K562 (cell line): ENCODE results near the gene ARID3B. TPM values are rescaled to one million over a fixed set of nuclear protein-coding genes. Genes with fewer than 3 reads are reported as not detected.

Experiments
- CBFB ChIP-seq: sonication (generic); formaldehyde crosslinking; IDR thresholded peaks from 2 replicates; pipeline ENCODE4 v1.4.0; 2020; ENCODE audit warnings: mild to moderate bottlenecking, missing genetic modification reagents
- MED1 ChIP-seq: sonication (generic); formaldehyde crosslinking; IDR thresholded peaks from 2 replicates; pipeline ENCODE4 v1.8.1; 2023; ENCODE audit warnings: missing genetic modification reagents, borderline replicate concordance
- RBFOX2 ChIP-seq: fragments of 200-400 bp; formaldehyde crosslinking; IDR thresholded peaks from 2 replicates; pipeline ENCODE4 v1.6.1; 2017; ENCODE audit warnings: low read depth, mild to moderate bottlenecking, low read length, moderate library complexity
- SOX6 ChIP-seq: fragments of 450-650 bp; IDR thresholded peaks from 2 replicates; pipeline ENCODE4 v1.6.1; 2014; ENCODE audit warnings: mild to moderate bottlenecking
- TGIF2 ChIP-seq: sonication (generic); formaldehyde crosslinking; IDR thresholded peaks from 2 replicates; pipeline ENCODE4 v1.8.1; 2022; ENCODE audit warnings: mild to moderate bottlenecking, missing genetic modification reagents, moderate library complexity
- ZNF134 ChIP-seq: fragments of 250-450 bp; sonication (Bioruptor Pico); conservative IDR thresholded peaks from 2 replicates; pipeline ENCODE4 v1.4.0; 2020
- ZNF589 ChIP-seq: fragments of 200-800 bp; sonication (Bioruptor generic); IDR thresholded peaks from 2 replicates; pipeline ENCODE4 v1.6.1; 2016; ENCODE audit warnings: low read depth, missing genetic modification characterization, missing compliant biosample characterization
- ZNF668 ChIP-seq: fragments of 250-450 bp; sonication (Bioruptor Pico); IDR thresholded peaks from 2 replicates; pipeline ENCODE4 v1.8.0; 2022; ENCODE audit warnings: mild to moderate bottlenecking, inconsistent platforms
- polyA plus RNA-seq, 8 experiments: library from polyadenylated mRNA; depleted of rRNA in 4 of 8; stranded (reverse) in 5 of 8; unstranded in 3 of 8; fragments of >200 nt; fragmentation: Nextera tagmentation in 2 of 8; fragmentation: Illumina TruSeq in 1 of 8; extraction: Ambion mirVana in 2 of 8; extraction: Trizol in 1 of 8; gene quantifications; 2 replicates each; pipeline versions ENCODE4 v1.2.1 to v1.2.3, GENCODE V29; 2011 to 2014; ENCODE audit warnings: inconsistent platforms in 1 of 8, missing spikeins in 1 of 8
- total RNA-seq, 7 experiments: library from RNA; depleted of rRNA in 6 of 7; stranded (reverse); fragments of >200 nt in 6 of 7; fragmentation: Illumina TruSeq in 2 of 7; extraction: Trizol in 2 of 7; gene quantifications; 2 replicates each; pipeline versions ENCODE4 v1.2.1 to v1.2.3, GENCODE V29; 2011 to 2021; ENCODE audit warnings: low replicate concordance in 1 of 7
- TF ChIP-seq, protein P1 (sequence below): fragments of 450-650 bp; formaldehyde crosslinking; IDR thresholded peaks from 2 replicates; pipeline ENCODE4 v1.4.0; 2020; ENCODE audit warnings: mild to moderate bottlenecking, moderate library complexity
- TF ChIP-seq, protein P2 (sequence below): sonication (generic); formaldehyde crosslinking; IDR thresholded peaks from 2 replicates; pipeline ENCODE4 v1.8.1; 2023; ENCODE audit warnings: missing genetic modification reagents, mild to moderate bottlenecking, borderline replicate concordance
- TF ChIP-seq, protein P3 (sequence below): fragments of 450-650 bp; IDR thresholded peaks from 2 replicates; pipeline ENCODE4 v1.6.1; 2017; ENCODE audit warnings: mild to moderate bottlenecking, moderate library complexity
- TF ChIP-seq, protein P4 (sequence below): fragments of 250-450 bp; sonication (Bioruptor Pico); IDR thresholded peaks from 2 replicates; pipeline ENCODE4 v1.4.0; 2020
- TF ChIP-seq, protein P5 (sequence below): fragments of 450-650 bp; IDR thresholded peaks from 2 replicates; pipeline ENCODE4 v1.6.1; 2017; ENCODE audit warnings: antibody characterized with exemption, mild to moderate bottlenecking

ARID3B gene
- total and polyA plus RNA-seq, 9 of the 15 experiments (the other 6 are each of a cell fraction or from before 2014, with no cell fraction given): 0.32 to 15.1 (median 7.1) TPM

DNA sequence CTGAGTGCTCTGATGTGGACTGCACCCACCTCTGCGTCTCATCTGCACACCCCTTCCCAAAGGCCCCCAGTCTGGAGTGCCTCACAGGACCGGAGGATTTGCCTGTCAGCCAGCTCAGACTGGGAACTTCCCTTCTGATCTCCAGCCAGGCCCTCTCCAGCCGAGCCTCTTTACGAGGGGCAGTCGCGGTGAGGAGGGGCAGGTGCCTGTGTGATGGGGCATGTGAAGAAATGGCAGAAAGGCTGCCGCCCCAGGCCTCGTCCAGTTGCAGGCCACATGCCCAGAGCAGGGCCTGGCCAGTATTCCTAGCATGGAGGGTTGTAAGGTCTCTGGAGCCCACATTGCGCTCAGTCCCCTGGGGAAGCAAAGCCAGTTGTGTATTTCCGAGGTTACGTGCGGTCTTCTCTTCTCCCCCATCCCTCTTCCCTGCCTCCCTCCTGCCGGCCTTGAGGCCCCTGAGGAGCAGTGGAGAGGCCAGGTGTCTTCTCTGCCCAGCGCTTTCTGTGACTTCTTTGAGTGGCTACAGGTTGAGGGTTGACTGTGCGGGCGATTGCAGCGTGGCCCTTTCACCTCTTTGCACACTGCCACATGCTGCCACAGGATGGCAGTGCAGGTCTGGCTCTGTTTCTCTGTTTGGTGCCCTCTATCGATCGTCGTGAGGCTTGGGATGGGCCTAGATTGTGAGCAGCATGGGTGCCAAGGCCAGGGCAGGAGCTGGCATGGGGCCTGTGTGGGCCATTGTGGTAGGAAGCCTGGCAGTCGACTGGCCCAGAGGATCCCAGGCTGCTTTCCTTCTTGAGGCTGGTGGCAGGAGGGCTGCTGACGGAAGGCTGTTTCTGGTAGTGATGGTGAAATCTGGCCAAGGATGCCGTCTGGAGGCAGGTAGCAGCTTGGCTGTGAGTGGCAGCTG lies 79.9 kb downstream of the ARID3B start (continued):
- TF ChIP-seq ZNF668 (CRISPR knock-in tag) (no peak), RBFOX2 (peak; percentile 50), ZNF589 (CRISPR knock-in tag) (no peak), TGIF2 (no peak), CBFB (CRISPR knock-in tag) (0 out of 2 replicates have a peak, but pooled peaks have one; percentile 66), MED1 (CRISPR knock-in tag) (no peak), ZNF134 (CRISPR knock-in tag) (no peak), SOX6 (no peak)
- TF ChIP-seq, protein P1, sequence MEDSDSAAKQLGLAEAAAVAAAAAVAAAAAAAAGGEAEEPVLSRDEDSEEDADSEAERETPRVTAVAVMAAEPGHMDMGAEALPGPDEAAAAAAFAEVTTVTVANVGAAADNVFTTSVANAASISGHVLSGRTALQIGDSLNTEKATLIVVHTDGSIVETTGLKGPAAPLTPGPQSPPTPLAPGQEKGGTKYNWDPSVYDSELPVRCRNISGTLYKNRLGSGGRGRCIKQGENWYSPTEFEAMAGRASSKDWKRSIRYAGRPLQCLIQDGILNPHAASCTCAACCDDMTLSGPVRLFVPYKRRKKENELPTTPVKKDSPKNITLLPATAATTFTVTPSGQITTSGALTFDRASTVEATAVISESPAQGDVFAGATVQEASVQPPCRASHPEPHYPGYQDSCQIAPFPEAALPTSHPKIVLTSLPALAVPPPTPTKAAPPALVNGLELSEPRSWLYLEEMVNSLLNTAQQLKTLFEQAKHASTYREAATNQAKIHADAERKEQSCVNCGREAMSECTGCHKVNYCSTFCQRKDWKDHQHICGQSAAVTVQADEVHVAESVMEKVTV: no peak
- TF ChIP-seq, protein P2, sequence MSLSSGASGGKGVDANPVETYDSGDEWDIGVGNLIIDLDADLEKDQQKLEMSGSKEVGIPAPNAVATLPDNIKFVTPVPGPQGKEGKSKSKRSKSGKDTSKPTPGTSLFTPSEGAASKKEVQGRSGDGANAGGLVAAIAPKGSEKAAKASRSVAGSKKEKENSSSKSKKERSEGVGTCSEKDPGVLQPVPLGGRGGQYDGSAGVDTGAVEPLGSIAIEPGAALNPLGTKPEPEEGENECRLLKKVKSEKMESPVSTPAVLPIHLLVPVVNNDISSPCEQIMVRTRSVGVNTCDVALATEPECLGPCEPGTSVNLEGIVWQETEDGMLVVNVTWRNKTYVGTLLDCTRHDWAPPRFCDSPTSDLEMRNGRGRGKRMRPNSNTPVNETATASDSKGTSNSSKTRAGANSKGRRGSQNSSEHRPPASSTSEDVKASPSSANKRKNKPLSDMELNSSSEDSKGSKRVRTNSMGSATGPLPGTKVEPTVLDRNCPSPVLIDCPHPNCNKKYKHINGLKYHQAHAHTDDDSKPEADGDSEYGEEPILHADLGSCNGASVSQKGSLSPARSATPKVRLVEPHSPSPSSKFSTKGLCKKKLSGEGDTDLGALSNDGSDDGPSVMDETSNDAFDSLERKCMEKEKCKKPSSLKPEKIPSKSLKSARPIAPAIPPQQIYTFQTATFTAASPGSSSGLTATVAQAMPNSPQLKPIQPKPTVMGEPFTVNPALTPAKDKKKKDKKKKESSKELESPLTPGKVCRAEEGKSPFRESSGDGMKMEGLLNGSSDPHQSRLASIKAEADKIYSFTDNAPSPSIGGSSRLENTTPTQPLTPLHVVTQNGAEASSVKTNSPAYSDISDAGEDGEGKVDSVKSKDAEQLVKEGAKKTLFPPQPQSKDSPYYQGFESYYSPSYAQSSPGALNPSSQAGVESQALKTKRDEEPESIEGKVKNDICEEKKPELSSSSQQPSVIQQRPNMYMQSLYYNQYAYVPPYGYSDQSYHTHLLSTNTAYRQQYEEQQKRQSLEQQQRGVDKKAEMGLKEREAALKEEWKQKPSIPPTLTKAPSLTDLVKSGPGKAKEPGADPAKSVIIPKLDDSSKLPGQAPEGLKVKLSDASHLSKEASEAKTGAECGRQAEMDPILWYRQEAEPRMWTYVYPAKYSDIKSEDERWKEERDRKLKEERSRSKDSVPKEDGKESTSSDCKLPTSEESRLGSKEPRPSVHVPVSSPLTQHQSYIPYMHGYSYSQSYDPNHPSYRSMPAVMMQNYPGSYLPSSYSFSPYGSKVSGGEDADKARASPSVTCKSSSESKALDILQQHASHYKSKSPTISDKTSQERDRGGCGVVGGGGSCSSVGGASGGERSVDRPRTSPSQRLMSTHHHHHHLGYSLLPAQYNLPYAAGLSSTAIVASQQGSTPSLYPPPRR (CRISPR knock-in tag): no peak
- TF ChIP-seq, protein P3, sequence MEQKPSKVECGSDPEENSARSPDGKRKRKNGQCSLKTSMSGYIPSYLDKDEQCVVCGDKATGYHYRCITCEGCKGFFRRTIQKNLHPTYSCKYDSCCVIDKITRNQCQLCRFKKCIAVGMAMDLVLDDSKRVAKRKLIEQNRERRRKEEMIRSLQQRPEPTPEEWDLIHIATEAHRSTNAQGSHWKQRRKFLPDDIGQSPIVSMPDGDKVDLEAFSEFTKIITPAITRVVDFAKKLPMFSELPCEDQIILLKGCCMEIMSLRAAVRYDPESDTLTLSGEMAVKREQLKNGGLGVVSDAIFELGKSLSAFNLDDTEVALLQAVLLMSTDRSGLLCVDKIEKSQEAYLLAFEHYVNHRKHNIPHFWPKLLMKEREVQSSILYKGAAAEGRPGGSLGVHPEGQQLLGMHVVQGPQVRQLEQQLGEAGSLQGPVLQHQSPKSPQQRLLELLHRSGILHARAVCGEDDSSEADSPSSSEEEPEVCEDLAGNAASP: no peak
- TF ChIP-seq, protein P4, sequence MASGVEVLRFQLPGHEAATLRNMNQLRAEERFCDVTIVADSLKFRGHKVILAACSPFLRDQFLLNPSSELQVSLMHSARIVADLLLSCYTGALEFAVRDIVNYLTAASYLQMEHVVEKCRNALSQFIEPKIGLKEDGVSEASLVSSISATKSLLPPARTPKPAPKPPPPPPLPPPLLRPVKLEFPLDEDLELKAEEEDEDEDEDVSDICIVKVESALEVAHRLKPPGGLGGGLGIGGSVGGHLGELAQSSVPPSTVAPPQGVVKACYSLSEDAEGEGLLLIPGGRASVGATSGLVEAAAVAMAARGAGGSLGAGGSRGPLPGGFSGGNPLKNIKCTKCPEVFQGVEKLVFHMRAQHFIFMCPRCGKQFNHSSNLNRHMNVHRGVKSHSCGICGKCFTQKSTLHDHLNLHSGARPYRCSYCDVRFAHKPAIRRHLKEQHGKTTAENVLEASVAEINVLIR (CRISPR knock-in tag): no peak
- TF ChIP-seq, protein P5, sequence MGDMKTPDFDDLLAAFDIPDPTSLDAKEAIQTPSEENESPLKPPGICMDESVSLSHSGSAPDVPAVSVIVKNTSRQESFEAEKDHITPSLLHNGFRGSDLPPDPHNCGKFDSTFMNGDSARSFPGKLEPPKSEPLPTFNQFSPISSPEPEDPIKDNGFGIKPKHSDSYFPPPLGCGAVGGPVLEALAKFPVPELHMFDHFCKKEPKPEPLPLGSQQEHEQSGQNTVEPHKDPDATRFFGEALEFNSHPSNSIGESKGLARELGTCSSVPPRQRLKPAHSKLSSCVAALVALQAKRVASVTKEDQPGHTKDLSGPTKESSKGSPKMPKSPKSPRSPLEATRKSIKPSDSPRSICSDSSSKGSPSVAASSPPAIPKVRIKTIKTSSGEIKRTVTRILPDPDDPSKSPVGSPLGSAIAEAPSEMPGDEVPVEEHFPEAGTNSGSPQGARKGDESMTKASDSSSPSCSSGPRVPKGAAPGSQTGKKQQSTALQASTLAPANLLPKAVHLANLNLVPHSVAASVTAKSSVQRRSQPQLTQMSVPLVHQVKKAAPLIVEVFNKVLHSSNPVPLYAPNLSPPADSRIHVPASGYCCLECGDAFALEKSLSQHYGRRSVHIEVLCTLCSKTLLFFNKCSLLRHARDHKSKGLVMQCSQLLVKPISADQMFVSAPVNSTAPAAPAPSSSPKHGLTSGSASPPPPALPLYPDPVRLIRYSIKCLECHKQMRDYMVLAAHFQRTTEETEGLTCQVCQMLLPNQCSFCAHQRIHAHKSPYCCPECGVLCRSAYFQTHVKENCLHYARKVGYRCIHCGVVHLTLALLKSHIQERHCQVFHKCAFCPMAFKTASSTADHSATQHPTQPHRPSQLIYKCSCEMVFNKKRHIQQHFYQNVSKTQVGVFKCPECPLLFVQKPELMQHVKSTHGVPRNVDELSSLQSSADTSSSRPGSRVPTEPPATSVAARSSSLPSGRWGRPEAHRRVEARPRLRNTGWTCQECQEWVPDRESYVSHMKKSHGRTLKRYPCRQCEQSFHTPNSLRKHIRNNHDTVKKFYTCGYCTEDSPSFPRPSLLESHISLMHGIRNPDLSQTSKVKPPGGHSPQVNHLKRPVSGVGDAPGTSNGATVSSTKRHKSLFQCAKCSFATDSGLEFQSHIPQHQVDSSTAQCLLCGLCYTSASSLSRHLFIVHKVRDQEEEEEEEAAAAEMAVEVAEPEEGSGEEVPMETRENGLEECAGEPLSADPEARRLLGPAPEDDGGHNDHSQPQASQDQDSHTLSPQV: 0 out of 2 replicates have a peak, but pooled peaks have one; percentile 30
